ENCODE measurements around the gene CCDC78.
"Not testable (repeated sequence)": the region's sequence is repeated elsewhere in the genome, so short reads cannot be mapped to it uniquely, and the experiment has no call there.

CCDC78 gene

GRCh38 chr16:760545-761343 is 34.5 kb upstream of the CCDC78 start, which contains the start of gene MSLN:
Gene MSLN, plus strand, starts transcription at chr16:760734. Its CDS starts 1,947 bp downstream, at chr16:762681.
- no peak for DNase-seq

GRCh38 chr16:760065-760464 is 33.8 kb upstream of the CCDC78 start:
- no peak for DNase-seq

- no peak for DNase-seq
These were observed 33.1 kb upstream of the CCDC78 start for GRCh38 chr16:759110-759910.

GRCh38 chr16:756428-756827 is 30.2 kb upstream of the CCDC78 start:
- DNase-seq: no peak

GRCh38 chr16:754656-755055 is 28.4 kb upstream of the CCDC78 start:
- no peak for DNase-seq

GRCh38 chr16:754121-754607 is 27.9 kb upstream of the CCDC78 start:
- DNase-seq: not testable (repeated sequence)

- no peak for DNase-seq
These were observed 25.7 kb upstream of the CCDC78 start for GRCh38 chr16:752007-752312.

- no peak for DNase-seq
These were observed 25.1 kb upstream of the CCDC78 start for GRCh38 chr16:751152-752006.

GRCh38 chr16:750485-750884 is 24.2 kb upstream of the CCDC78 start:
- DNase-seq: no peak

- DNase-seq: no peak
These were observed 22.8 kb upstream of the CCDC78 start for GRCh38 chr16:749010-749409.

- no peak for DNase-seq
These were observed 21.9 kb upstream of the CCDC78 start for GRCh38 chr16:747978-748746.

- DNase-seq: no peak
These were observed 20.4 kb upstream of the CCDC78 start for GRCh38 chr16:746637-747036.

GRCh38 chr16:745739-746138 is 19.5 kb upstream of the CCDC78 start:
- peak; percentile 35 for DNase-seq

GRCh38 chr16:743794-744500 is 17.7 kb upstream of the CCDC78 start:
- no peak for DNase-seq

GRCh38 chr16:742894-743293 is 16.7 kb upstream of the CCDC78 start:
- not testable (repeated sequence) for DNase-seq

- no peak for DNase-seq
These were observed 15.9 kb upstream of the CCDC78 start for GRCh38 chr16:741986-742629.

GRCh38 chr16:740764-741505 is 14.7 kb upstream of the CCDC78 start, which contains the start of gene CIAO3:
Gene CIAO3, minus strand, starts transcription at chr16:740997. Its CDS starts 12 bp downstream, at chr16:740985.
- peak; percentile 89 for DNase-seq

GRCh38 chr16:740459-740763 is 14.2 kb upstream of the CCDC78 start:
- no peak for DNase-seq

GRCh38 chr16:739560-740458 is 13.6 kb upstream of the CCDC78 start:
- no peak for DNase-seq

Data from CD4-positive, alpha-beta T cell treated with Interleukin-6 for 4 hours (primary cell).